DND-41 (cell line): ENCODE data around the gene DNAH7.

Experiments
- EZH2 ChIP-seq: IDR thresholded peaks from 3 replicates; pipeline ENCODE4 v1.6.1; 2012; ENCODE audit warnings: borderline replicate concordance, low read depth, mild to moderate bottlenecking, moderate library complexity, low read length, inconsistent platforms; ENCODE audit not compliant: severe bottlenecking
- TF ChIP-seq, protein P1 (sequence below): IDR thresholded peaks from 2 replicates; pipeline ENCODE4 v1.5.1; 2012; ENCODE audit warnings: borderline replicate concordance, low read length, moderate library complexity, mild to moderate bottlenecking; ENCODE audit not compliant: poor library complexity, severe bottlenecking; ENCODE audit errors: extremely low read depth

- TF ChIP-seq, protein P1, sequence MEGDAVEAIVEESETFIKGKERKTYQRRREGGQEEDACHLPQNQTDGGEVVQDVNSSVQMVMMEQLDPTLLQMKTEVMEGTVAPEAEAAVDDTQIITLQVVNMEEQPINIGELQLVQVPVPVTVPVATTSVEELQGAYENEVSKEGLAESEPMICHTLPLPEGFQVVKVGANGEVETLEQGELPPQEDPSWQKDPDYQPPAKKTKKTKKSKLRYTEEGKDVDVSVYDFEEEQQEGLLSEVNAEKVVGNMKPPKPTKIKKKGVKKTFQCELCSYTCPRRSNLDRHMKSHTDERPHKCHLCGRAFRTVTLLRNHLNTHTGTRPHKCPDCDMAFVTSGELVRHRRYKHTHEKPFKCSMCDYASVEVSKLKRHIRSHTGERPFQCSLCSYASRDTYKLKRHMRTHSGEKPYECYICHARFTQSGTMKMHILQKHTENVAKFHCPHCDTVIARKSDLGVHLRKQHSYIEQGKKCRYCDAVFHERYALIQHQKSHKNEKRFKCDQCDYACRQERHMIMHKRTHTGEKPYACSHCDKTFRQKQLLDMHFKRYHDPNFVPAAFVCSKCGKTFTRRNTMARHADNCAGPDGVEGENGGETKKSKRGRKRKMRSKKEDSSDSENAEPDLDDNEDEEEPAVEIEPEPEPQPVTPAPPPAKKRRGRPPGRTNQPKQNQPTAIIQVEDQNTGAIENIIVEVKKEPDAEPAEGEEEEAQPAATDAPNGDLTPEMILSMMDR, result no peak
- no peak for TF ChIP-seq EZH2
These were observed 29.4 kb upstream of the DNAH7 start for GRCh38 chr2:196097864-196098660.
